GM12874 (cell line): Measurements from ENCODE around the gene TRPM4.

Experiments used
- TF ChIP-seq, protein P1 (sequence below): IDR thresholded peaks from 2 replicates; pipeline ENCODE4 v1.5.1; 2011; ENCODE audit warnings: low read depth, mild to moderate bottlenecking, control low read depth, low read length, moderate library complexity; ENCODE audit not compliant: insufficient read depth

TRPM4 gene

DNA sequence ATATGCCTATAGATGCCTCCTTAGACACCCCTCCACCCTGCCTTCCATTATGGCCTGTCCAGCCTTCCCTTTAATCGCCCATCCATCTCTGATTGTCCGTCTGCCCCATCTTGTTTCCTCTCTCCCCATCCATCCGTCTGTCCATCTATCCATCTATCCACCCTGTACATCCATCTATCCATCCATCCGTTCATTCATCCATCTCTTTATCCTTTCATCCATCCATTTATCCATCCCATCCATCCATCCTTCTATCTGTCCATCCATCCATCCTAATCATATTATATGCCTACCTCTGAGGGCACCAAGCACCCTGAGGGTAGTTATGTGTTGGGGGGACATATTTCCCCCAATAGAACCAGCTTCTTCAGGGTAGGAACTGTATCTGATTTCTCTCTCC is 23.1 kb downstream of the TRPM4 start:
- TF ChIP-seq, protein P1, sequence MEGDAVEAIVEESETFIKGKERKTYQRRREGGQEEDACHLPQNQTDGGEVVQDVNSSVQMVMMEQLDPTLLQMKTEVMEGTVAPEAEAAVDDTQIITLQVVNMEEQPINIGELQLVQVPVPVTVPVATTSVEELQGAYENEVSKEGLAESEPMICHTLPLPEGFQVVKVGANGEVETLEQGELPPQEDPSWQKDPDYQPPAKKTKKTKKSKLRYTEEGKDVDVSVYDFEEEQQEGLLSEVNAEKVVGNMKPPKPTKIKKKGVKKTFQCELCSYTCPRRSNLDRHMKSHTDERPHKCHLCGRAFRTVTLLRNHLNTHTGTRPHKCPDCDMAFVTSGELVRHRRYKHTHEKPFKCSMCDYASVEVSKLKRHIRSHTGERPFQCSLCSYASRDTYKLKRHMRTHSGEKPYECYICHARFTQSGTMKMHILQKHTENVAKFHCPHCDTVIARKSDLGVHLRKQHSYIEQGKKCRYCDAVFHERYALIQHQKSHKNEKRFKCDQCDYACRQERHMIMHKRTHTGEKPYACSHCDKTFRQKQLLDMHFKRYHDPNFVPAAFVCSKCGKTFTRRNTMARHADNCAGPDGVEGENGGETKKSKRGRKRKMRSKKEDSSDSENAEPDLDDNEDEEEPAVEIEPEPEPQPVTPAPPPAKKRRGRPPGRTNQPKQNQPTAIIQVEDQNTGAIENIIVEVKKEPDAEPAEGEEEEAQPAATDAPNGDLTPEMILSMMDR: no peak

DNA sequence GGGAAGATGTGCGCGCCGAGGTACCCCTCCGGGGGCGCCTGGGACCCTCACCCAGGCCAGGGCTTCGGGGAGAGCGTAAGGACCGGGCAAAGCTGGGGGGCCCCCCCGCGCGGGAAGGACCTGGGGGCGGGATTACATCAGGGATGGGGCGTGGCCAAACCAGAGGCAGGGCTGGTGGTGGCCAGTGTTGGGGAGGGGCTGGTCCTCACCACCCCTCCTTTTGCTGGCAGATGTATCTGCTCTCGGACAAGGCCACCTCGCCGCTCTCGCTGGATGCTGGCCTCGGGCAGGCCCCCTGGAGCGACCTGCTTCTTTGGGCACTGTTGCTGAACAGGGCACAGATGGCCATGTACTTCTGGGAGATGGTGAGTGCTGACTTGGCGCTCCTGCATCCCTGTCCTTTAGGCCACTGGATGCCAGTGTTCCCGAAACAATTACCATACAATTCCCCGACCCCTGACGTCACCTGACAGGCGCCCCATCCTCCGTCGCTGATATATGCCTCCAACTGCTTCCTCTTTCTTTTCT is 25.3 kb downstream of the TRPM4 start:
- TF ChIP-seq, protein P1: no peak

DNA sequence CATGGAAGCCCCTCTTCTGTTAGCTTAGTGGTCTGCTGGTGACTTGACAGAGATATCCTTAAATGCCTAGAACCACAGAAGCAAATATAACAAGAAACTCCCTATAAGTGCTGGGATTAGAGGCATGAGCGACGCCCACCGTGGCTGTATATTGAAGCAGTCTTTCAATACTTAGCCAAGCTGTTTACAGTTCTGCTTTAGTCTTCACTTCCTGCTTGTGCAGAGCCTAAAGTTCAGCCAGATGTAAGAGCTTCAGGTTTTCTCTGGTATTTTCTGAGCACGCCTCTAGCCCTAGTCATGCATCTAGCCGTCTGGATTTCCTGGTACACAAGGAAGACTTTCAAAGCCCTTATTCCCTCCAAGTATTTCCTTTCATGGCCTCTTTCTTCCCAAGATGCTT is 28.5 kb downstream of the TRPM4 start:
- TF ChIP-seq, protein P1: no peak

DNA sequence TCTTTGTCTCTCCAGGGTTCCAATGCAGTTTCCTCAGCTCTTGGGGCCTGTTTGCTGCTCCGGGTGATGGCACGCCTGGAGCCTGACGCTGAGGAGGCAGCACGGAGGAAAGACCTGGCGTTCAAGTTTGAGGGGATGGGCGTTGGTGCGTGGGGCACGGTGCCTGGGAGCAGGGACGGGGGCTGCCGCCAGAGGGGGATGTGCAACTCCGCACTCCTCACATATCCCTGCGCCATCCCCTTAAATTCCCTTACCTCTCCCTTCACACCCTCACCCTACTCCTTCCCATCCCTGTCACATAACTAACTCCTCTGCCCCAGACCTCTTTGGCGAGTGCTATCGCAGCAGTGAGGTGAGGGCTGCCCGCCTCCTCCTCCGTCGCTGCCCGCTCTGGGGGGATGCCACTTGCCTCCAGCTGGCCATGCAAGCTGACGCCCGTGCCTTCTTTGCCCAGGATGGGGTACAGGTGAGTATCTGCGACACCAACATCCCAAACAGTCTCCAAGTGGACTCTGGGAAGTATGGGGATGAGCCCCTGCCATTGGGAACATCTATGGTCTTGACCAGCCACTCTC is 31.1 kb downstream of the TRPM4 start:
- TF ChIP-seq, protein P1: no peak

DNA sequence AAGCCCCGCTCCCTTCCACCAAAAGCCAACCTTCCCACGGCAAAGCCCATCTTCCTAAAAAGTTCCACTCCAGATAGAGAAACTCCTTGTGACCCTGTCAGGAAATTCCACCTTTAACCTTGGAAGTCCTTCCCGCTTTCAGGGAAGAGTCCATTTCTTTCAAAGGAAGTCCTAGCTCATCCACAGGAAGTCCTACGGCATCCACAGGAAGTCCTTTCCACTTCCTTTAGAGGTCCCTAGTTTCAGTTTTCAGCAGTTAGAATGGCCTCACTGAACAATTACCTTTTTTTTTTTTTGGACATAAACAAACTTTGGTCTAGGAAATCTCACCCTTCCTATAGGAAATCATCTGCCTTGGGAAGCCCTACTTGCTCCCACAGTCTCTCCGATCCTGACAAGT is 31.7 kb downstream of the TRPM4 start:
- TF ChIP-seq, protein P1: no peak

DNA sequence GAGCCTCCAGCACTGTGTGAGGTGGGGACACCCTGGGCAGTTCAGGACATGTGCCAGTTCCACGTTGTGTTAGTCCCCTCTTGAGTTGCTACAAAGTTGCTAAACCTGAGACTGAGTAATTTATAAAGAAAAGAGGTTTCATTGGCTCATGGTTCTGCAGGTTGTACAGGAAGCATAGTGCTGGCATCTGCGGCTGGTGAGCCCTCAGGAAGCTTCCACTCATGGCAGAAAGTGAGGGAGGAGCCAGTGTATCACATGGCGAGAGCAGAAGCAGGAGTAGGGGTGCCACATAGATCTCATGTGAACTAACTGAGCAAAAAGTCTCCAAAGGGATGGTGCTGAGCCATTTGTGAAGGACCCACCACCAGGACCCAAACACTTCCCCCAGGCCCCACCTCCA is 33.2 kb downstream of the TRPM4 start:
- TF ChIP-seq, protein P1: no peak

DNA sequence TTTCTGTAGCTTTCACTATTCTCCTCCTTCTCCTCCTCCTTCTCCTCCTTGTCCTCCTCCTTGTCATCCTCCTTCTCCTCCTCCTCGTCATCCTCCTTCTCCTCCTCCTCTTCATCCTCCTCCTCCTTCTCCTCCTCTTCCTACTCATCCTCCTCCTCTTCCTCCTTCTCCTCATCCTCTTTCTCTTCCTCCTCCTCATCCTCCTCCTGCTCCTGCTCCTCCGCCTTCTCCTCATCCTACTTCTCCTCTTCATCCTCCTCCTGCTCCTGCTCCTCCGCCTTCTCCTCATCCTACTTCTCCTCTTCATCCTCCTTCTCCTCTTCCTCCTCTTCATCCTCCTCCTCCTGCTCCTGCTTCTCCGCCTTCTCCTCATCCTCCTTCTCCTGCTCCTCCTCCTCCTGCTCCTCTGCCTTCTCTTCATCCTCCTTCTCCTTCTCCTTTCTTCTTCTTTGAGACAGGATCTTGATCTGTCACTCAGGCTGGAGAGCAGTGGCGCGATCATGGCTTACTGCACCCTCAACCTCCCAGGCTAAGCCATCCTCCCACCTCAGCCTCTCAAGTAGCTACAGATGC is 36.3 kb downstream of the TRPM4 start:
- TF ChIP-seq, protein P1: no peak
